ENCODE results near the gene FOXI1.
"Not testable (repeated sequence)": the region's sequence is repeated elsewhere in the genome, so short reads cannot be mapped to it uniquely, and the experiment has no call there.

FOXI1 gene

GRCh38 chr5:170126061-170126460, 20.4 kb downstream of the FOXI1 start:
- DNase-seq (ENCODE audit: low read depth in 1 of 2, low spot score in 1 of 2): no peak

GRCh38 chr5:170126626-170127025, 20.9 kb downstream of the FOXI1 start:
- DNase-seq (ENCODE audit: low read depth in 1 of 2, low spot score in 1 of 2): no peak

GRCh38 chr5:170131235-170131634, 25.5 kb downstream of the FOXI1 start:
- DNase-seq (ENCODE audit: low read depth in 1 of 2, low spot score in 1 of 2): no peak

- DNase-seq (ENCODE audit: low read depth in 1 of 2, low spot score in 1 of 2): no peak
Measured at GRCh38 chr5:170132269-170132975, 26.7 kb downstream of the FOXI1 start.

- no peak for DNase-seq (ENCODE audit: low read depth in 1 of 2, low spot score in 1 of 2)
Measured at GRCh38 chr5:170132976-170133448, 27.3 kb downstream of the FOXI1 start.

- DNase-seq (ENCODE audit: low read depth in 1 of 2, low spot score in 1 of 2): no peak
Measured at GRCh38 chr5:170135796-170136490, 30.2 kb downstream of the FOXI1 start.

- DNase-seq (ENCODE audit: low read depth in 1 of 2, low spot score in 1 of 2): no peak
Measured at GRCh38 chr5:170136506-170136905, 30.8 kb downstream of the FOXI1 start.

- no peak for DNase-seq (ENCODE audit: low read depth in 1 of 2, low spot score in 1 of 2)
Measured at GRCh38 chr5:170137694-170138214, 32.1 kb downstream of the FOXI1 start.

- no peak for DNase-seq (ENCODE audit: low read depth in 1 of 2, low spot score in 1 of 2)
Measured at GRCh38 chr5:170138273-170138672, 32.6 kb downstream of the FOXI1 start.

GRCh38 chr5:170139786-170140335, 34.2 kb downstream of the FOXI1 start:
- DNase-seq (ENCODE audit: low read depth in 1 of 2, low spot score in 1 of 2): no peak

GRCh38 chr5:170141196-170141595, 35.5 kb downstream of the FOXI1 start:
- not testable (repeated sequence) for DNase-seq (ENCODE audit: low read depth in 1 of 2, low spot score in 1 of 2)

- no peak for DNase-seq (ENCODE audit: low read depth in 1 of 2, low spot score in 1 of 2)
Measured at GRCh38 chr5:170141636-170142035, 35.9 kb downstream of the FOXI1 start.

GRCh38 chr5:170142196-170142595, 36.5 kb downstream of the FOXI1 start:
- no peak for DNase-seq (ENCODE audit: low read depth in 1 of 2, low spot score in 1 of 2)

- DNase-seq (ENCODE audit: low read depth in 1 of 2, low spot score in 1 of 2): no peak
Measured at GRCh38 chr5:170143091-170143490, 37.4 kb downstream of the FOXI1 start.

- DNase-seq (ENCODE audit: low read depth in 1 of 2, low spot score in 1 of 2): no peak
Measured at GRCh38 chr5:170143710-170144109, 38.0 kb downstream of the FOXI1 start.

- DNase-seq (ENCODE audit: low read depth in 1 of 2, low spot score in 1 of 2): no peak
Measured at GRCh38 chr5:170144286-170145023, 38.8 kb downstream of the FOXI1 start.

GRCh38 chr5:170145462-170145861, 39.8 kb downstream of the FOXI1 start:
- DNase-seq (ENCODE audit: low read depth in 1 of 2, low spot score in 1 of 2): no peak

GRCh38 chr5:170147051-170147752, 41.5 kb downstream of the FOXI1 start:
- DNase-seq (ENCODE audit: low read depth in 1 of 2, low spot score in 1 of 2): no peak

- no peak for DNase-seq (ENCODE audit: low read depth in 1 of 2, low spot score in 1 of 2)
Measured at GRCh38 chr5:170147753-170148264, 42.1 kb downstream of the FOXI1 start.

GRCh38 chr5:170148430-170149205, 42.9 kb downstream of the FOXI1 start:
- no peak for DNase-seq (ENCODE audit: low read depth in 1 of 2, low spot score in 1 of 2)
